Activated CD8-positive, alpha-beta memory T cell treated with anti-CD3 and anti-CD28 coated beads for 24 hours (primary cell): Measurements from ENCODE around the gene SLC1A2.

ENCODE experiments used
- DNase-seq: peaks from one replicate; pipeline ENCODE4 v3.0.0-alpha.2; 2020

Gene SLC1A2

GRCh38 chr11:35419184-35419829 is at the start of gene SLC1A2:
Gene SLC1A2 (minus strand): TSS chr11:35419558. CDS start chr11:35418966, 592 bp downstream.
- DNase-seq = peak; percentile 58

GRCh38 chr11:35466058-35466457 is 46.7 kb upstream of the SLC1A2 start:
- no peak for DNase-seq

DNA sequence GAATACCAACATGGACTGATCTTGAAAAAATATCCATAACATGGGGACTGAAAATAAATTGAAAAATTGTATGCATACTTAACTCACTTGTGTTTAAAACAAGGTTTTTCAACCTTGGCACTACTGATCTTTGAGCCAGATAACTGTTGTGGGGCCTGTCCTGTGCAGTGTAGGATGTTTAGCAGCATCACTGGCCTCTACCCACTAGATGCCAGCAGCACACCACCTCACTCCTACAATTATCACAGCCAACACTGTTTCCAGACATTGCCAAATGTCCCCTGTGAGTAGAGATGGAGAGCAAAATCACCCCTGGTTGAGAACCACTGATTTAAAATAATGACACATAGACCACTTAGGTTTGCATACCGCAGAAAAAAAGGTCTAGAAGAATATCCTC is 45.0 kb upstream of the SLC1A2 start:
- no peak for DNase-seq

- DNase-seq = no peak
Observed at GRCh38 chr11:35463331-35463751, 44.0 kb upstream of the SLC1A2 start.

- no peak for DNase-seq
Observed at GRCh38 chr11:35461917-35462538, 42.7 kb upstream of the SLC1A2 start.

- DNase-seq = no peak
Observed at GRCh38 chr11:35459489-35459888, 40.1 kb upstream of the SLC1A2 start.

GRCh38 chr11:35458846-35459245 is 39.5 kb upstream of the SLC1A2 start:
- no peak for DNase-seq

DNA sequence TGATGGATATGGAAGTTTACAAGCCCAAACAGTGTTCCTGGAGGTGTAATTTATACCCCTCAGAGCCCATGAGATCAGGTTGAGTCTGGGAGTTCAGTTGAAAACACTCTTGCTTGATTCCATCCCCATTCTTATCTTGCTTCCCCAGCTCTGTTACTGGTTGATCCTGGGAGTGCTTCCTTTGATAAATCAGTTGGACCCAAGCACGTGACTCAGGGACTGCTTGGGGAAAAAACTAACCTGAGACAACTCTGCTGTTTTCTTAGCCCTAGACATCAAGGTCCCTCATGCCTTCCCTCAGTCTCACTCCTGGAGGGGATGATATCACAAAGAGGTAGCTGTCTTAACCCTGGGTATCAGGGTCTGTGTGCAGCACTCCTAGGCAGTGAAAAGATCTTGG is 35.0 kb upstream of the SLC1A2 start:
- no peak for DNase-seq

DNA sequence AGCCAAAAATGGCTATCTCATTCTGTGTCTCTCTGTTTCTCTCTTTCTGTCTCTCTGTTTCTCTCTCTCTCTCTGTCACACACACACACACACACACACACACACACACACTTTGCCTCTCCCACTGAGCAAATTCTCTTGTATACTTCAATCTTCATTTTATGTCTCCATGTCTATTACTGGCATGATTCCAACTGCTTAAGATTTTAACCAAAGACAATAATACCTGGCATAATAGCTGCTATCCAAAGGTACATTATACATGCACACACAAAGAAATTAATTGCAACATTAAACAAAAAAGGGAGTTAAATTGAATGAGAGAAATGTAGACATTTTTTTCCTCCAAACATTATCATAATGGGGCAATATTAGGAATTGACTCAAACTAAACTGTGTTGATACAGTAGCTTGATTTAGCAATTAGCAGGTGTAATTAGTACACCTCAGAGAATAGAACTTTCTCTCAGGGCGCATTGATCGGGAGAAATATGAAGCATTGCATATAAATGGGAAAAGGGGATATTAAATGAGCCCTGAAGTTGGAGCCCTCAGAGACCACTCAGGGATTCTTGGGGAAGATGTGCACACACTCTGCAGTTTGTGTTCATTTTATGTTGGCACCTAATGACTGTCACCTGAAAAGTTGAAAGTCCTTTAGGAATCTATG is 17.4 kb upstream of the SLC1A2 start:
- DNase-seq = no peak

GRCh38 chr11:35433588-35433987 is 14.2 kb upstream of the SLC1A2 start:
- no peak for DNase-seq

GRCh38 chr11:35432464-35432863 is 13.1 kb upstream of the SLC1A2 start:
- no peak for DNase-seq

DNA sequence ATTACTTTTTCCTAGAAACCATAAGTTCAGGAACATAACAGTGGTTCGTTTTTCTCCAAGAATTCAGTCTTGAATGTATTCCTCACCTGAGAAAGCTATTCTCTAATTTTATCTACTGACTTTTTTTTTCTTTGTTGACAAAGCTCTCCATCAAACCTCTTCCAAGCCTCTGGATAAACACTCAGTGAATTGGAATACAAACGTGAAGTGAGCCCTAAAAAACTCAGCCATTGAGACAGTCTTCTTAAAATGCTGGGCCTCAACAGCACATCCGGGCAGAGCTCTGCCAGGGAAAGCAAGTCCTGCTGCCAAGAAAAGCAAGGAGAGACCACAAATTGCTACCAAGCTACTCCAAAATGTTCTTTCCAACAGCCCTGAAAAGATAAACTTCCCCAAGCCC is 7.7 kb upstream of the SLC1A2 start:
- no peak for DNase-seq

DNA sequence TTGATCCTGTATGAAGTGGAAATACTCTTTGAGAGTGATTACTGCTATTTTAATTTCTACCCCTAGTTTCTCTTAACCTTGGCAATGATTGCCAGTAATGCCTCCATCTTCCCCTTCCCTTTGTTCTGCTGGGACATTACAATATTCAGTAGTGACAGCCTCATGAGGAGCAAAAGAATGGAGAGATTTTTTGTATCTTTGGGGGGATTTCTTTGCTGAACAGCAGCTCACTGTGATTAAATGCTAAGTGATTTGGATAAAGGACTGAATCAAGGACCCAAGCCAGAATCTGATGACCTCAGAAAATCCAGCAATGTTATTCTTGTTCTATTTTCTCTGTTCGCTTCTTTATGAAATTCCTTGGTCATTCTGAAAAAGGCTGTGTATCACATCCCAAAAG is 7.0 kb upstream of the SLC1A2 start:
- no peak for DNase-seq

DNA sequence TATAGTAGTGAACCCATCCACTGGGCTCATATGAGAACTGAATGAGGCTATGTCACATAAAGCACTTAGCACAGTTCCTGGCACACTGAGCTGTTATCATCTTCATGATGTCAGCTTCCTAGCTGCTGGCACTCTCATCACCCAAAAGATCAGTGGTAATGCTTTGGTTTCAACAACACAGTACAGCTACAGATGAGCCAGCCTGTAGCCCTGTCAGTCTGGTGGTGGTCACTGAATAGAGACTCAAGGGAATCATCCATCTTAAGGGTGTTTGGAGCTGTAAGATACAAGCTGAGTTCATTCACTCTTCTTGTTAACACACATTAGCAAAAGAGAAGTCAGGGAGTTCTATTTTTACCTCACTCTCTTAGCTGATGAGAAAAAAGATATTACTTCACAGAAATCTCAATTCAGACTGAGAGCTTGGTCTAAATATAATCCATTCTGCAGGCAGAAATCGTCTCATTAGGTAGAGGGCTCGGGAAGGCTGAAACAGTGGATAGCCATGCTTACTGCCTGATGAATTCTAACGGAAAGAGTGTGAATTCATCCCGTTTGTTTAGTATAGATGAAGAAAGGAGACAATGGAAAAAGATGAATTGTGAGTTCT is 6.3 kb upstream of the SLC1A2 start:
- no peak for DNase-seq

GRCh38 chr11:35424157-35424940 is 5.0 kb upstream of the SLC1A2 start:
- no peak for DNase-seq

- no peak for DNase-seq
Observed at GRCh38 chr11:35420371-35420770, 1.0 kb upstream of the SLC1A2 start.

GRCh38 chr11:35419830-35420333 is 524 bp upstream of the SLC1A2 start:
- no peak for DNase-seq

- DNase-seq = no peak
Observed at GRCh38 chr11:35418282-35419183, 825 bp downstream of the SLC1A2 start.

DNA sequence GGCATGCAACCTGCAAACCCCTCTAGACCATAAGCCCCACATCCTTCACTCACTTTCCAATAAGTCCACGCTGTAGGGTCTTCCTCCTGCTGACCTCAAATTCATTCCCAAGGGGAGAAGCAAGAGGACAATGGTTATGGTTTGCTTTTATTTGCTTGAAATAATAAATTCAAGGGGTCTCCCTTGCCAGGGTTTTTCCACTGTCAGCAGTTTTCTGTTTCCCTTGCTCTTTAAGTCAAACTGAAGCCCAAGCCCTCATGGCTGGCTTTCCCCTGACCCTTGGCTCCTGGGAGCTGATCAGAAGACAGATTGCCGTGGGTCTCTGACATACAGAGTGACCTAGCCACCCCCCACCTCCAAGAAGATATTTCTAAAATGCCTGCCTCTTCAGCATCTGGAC is 3.9 kb downstream of the SLC1A2 start:
- DNase-seq = no peak

DNA sequence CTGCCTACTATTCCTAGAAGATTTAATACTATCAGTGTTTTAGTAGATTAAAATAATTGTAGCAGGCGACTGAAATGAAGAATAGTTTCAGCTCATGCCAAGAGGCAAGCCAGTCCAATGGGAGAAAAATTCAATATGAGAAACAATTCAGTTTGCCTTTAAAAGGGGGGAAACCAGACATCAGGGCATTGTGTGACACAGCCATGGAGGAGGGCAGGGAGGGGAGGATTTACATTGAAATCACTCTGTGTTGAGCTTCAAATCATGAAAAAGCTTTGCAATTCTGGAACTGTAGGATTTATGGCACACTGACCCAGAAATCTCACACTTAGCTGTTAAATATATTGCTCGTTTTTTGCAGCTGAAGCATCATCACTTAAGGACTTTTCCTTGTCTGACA is 4.6 kb downstream of the SLC1A2 start:
- no peak for DNase-seq

GRCh38 chr11:35414311-35414710 is 5.0 kb downstream of the SLC1A2 start:
- DNase-seq = no peak

GRCh38 chr11:35413598-35413997 is 5.8 kb downstream of the SLC1A2 start:
- no peak for DNase-seq
